Breast epithelium (tissue), 3 donors: ENCODE data around the gene KLF7.

ENCODE experiments used
- POLR2A ChIP-seq: fragments of 450-650 bp; IDR thresholded peaks from one replicate; pipeline ENCODE4 v1.6.1; 2016; ENCODE audit warnings: antibody characterized with exemption, mild to moderate bottlenecking, moderate library complexity
- POLR2AphosphoS5 ChIP-seq, 3 donors: sonication (generic); formaldehyde crosslinking; IDR thresholded peaks; one replicate each; pipeline ENCODE4 v1.6.1; 2017; ENCODE audit warnings: antibody characterized with exemption in 3 of 3
- TF ChIP-seq, protein P1 (sequence below), 3 donors: fragments of 450-650 bp; IDR thresholded peaks; one replicate each; pipeline ENCODE4 v1.5.1; 2016 to 2017; ENCODE audit warnings: antibody characterized with exemption in 3 of 3, mild to moderate bottlenecking in 3 of 3, moderate library complexity in 3 of 3

GRCh38 chr2:207142461-207142860 lies 23.3 kb downstream of the KLF7 start:
- TF ChIP-seq POLR2A (no peak), POLR2AphosphoS5 (IDR thresholded peaks at IDR 0.05) (no peak)
- TF ChIP-seq, protein P1, sequence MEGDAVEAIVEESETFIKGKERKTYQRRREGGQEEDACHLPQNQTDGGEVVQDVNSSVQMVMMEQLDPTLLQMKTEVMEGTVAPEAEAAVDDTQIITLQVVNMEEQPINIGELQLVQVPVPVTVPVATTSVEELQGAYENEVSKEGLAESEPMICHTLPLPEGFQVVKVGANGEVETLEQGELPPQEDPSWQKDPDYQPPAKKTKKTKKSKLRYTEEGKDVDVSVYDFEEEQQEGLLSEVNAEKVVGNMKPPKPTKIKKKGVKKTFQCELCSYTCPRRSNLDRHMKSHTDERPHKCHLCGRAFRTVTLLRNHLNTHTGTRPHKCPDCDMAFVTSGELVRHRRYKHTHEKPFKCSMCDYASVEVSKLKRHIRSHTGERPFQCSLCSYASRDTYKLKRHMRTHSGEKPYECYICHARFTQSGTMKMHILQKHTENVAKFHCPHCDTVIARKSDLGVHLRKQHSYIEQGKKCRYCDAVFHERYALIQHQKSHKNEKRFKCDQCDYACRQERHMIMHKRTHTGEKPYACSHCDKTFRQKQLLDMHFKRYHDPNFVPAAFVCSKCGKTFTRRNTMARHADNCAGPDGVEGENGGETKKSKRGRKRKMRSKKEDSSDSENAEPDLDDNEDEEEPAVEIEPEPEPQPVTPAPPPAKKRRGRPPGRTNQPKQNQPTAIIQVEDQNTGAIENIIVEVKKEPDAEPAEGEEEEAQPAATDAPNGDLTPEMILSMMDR (IDR thresholded peaks at IDR 0.05): peak in 2 of 3 donors; percentile 0 to 14
